Lower leg skin (tissue), 3 donors: ENCODE data around the gene SERPINC1.

ENCODE experiments used
- CTCF ChIP-seq, 3 donors: fragments of 450-650 bp; IDR thresholded peaks; one replicate each; pipeline ENCODE4 v1.5.1; 2016; ENCODE audit warnings: antibody characterized with exemption in 3 of 3, mild to moderate bottlenecking in 3 of 3, moderate library complexity in 2 of 3
- POLR2A ChIP-seq, 2 donors: fragments of 450-650 bp; IDR thresholded peaks; one replicate each; pipeline ENCODE4 v1.6.1; 2016 to 2017; ENCODE audit warnings: antibody characterized with exemption in 2 of 2, mild to moderate bottlenecking in 1 of 2, moderate library complexity in 1 of 2

- TF ChIP-seq CTCF (IDR thresholded peaks at IDR 0.05) = no peak
- TF ChIP-seq POLR2A (IDR thresholded peaks at IDR 0.05) = no peak
Measured at GRCh38 chr1:173869021-173869359, 48.1 kb downstream of the SERPINC1 start.
